ENCODE data around the gene FRMPD2.

Gene FRMPD2

DNA sequence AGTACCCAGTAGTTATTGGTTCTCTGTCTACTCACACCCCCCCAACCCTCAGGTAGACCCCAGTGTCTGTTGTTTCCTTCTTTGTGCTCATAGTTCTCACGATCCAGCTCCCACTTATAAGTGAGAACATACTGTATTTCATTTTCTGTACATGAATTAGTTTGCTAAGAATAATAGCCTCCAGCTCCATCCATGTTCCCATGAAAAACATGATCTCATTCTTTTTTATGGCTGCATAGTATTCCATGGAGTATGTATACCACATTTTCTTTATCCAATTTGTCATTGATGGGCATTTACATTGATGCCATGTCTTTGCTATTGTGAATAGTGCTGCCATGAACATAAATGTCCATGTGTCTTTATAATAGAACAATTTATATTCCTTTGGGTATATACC, 2.6 kb upstream of the FRMPD2 start:
- Histone ChIP-seq H3K36me3 (ENCODE audit: insufficient read depth, low read length) (no peaks in the 10 kb centered on the region), H3K4me2 (ENCODE audit: insufficient read depth, low read length) (no peak overlapping the region), H4K20me1 (ENCODE audit: insufficient read depth, low read length) (no peaks in the 10 kb centered on the region), H3K79me2 (ENCODE audit: insufficient read depth, low read length) (no peaks in the 10 kb centered on the region), H3K4me3 (ENCODE audit: low read depth in 1 of 2, low read length in 2 of 2) (no peak overlapping the region), H3K27me3 (ENCODE audit: insufficient read depth, low read length, poor library complexity) (no peaks in the 10 kb centered on the region), H3K27ac (ENCODE audit: low read length) (no peak overlapping the region), H3K9ac (ENCODE audit: low read depth, low read length) (no peak overlapping the region), H2AFZ (ENCODE audit: low read depth, low read length) (no peak overlapping the region), H3K9me3 (ENCODE audit: insufficient read depth, low read length, severe bottlenecking) (peaks cover 7% of the 10 kb centered on the region), H3K4me1 (ENCODE audit: insufficient read depth, low read length) (peaks cover 20% of the 10 kb centered on the region)
- TF ChIP-seq CTCF (IDR thresholded peaks at IDR 0.05; ENCODE audit: borderline replicate concordance, extremely low read depth, low read length, poor library complexity, severe bottlenecking) (no peak), EZH2 (IDR thresholded peaks at IDR 0.05; ENCODE audit: borderline replicate concordance, low read depth, low read length, severe bottlenecking) (no peak)
- ATAC-seq (ENCODE audit: insufficient read depth, low read depth) (no peak), DNase-seq (no peak)

DNA sequence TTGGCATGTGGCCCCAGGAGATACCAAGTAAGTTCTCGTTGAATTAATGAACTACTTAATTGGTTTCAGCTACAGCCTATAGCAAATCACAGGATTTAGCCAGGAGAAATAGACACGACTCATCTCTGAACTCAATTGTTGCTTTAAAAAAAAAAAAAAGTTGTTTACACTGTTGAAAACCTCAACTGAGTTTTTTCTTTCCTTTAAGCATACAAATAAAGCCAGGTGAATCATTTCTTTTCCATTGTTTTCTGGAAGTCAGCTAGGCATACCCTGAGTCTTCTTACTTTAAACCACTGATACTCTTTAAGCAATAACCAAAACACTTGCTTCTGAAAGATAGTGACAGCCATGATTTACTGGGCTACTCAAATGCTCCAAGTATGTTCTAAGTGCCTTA, 755 bp downstream of the FRMPD2 start:
- Histone ChIP-seq H3K79me2 (ENCODE audit: insufficient read depth, low read length) (no peaks in the 10 kb centered on the region), H3K4me2 (ENCODE audit: insufficient read depth, low read length) (no peak overlapping the region), H3K9me3 (ENCODE audit: insufficient read depth, low read length, severe bottlenecking) (no peaks in the 10 kb centered on the region), H3K27me3 (ENCODE audit: insufficient read depth, low read length, poor library complexity) (no peaks in the 10 kb centered on the region), H3K27ac (ENCODE audit: low read length) (no peak overlapping the region), H3K9ac (ENCODE audit: low read depth, low read length) (no peak overlapping the region), H3K4me1 (ENCODE audit: insufficient read depth, low read length) (peaks cover 24% of the 10 kb centered on the region), H4K20me1 (ENCODE audit: insufficient read depth, low read length) (no peaks in the 10 kb centered on the region), H3K36me3 (ENCODE audit: insufficient read depth, low read length) (no peaks in the 10 kb centered on the region), H2AFZ (ENCODE audit: low read depth, low read length) (no peak overlapping the region), H3K4me3 (ENCODE audit: low read depth in 1 of 2, low read length in 2 of 2) (no peak overlapping the region)
- no peak for ATAC-seq (ENCODE audit: insufficient read depth, low read depth)
- DNase-seq = no peak
- no peak for TF ChIP-seq EZH2 (IDR thresholded peaks at IDR 0.05; ENCODE audit: borderline replicate concordance, low read depth, low read length, severe bottlenecking)
- TF ChIP-seq CTCF (IDR thresholded peaks at IDR 0.05; ENCODE audit: borderline replicate concordance, extremely low read depth, low read length, poor library complexity, severe bottlenecking) = no peak

- DNase-seq (no peak), ATAC-seq (ENCODE audit: insufficient read depth, low read depth) (no peak)
- Histone ChIP-seq H3K27me3 (ENCODE audit: insufficient read depth, low read length, poor library complexity) (no peaks in the 10 kb centered on the region), H3K4me3 (ENCODE audit: low read depth in 1 of 2, low read length in 2 of 2) (no peak overlapping the region), H3K9me3 (ENCODE audit: insufficient read depth, low read length, severe bottlenecking) (no peaks in the 10 kb centered on the region), H3K4me2 (ENCODE audit: insufficient read depth, low read length) (no peak overlapping the region), H3K27ac (ENCODE audit: low read length) (no peak overlapping the region), H3K79me2 (ENCODE audit: insufficient read depth, low read length) (no peaks in the 10 kb centered on the region), H3K9ac (ENCODE audit: low read depth, low read length) (no peak overlapping the region), H4K20me1 (ENCODE audit: insufficient read depth, low read length) (no peaks in the 10 kb centered on the region), H2AFZ (ENCODE audit: low read depth, low read length) (no peak overlapping the region), H3K4me1 (ENCODE audit: insufficient read depth, low read length) (peaks cover 24% of the 10 kb centered on the region), H3K36me3 (ENCODE audit: insufficient read depth, low read length) (no peaks in the 10 kb centered on the region)
- TF ChIP-seq CTCF (IDR thresholded peaks at IDR 0.05; ENCODE audit: borderline replicate concordance, extremely low read depth, low read length, poor library complexity, severe bottlenecking) (no peak), EZH2 (IDR thresholded peaks at IDR 0.05; ENCODE audit: borderline replicate concordance, low read depth, low read length, severe bottlenecking) (no peak)
Measured at GRCh38 chr10:48272682-48273081, 1.8 kb downstream of the FRMPD2 start.

Data from DND-41 (cell line).